Stomach (tissue), 4 donors: Measurements from ENCODE around the gene KCNE5.

Experiments
- EP300 ChIP-seq: sonication (generic); formaldehyde crosslinking; IDR thresholded peaks from one replicate; pipeline ENCODE4 v1.6.1; 2017; ENCODE audit warnings: antibody characterized with exemption
- POLR2A ChIP-seq, 4 donors: fragments of 450-650 bp; IDR thresholded peaks; one replicate each; pipeline ENCODE4 v1.6.1; 2016; ENCODE audit warnings: antibody characterized with exemption in 4 of 4, control low read depth in 2 of 4, mild to moderate bottlenecking in 1 of 4, moderate library complexity in 1 of 4
- POLR2AphosphoS5 ChIP-seq, 3 donors: sonication (generic); formaldehyde crosslinking; IDR thresholded peaks; one replicate each; pipeline ENCODE4 v1.6.1; 2016; ENCODE audit warnings: antibody characterized with exemption in 3 of 3
- TF ChIP-seq, protein P1 (sequence below), 7 experiments: fragments of 450-650 bp in 4 of 7; fragments of 200-600 bp in 3 of 7; sonication (generic) in 3 of 7; IDR thresholded peaks; one replicate each; pipeline ENCODE4 v1.5.1; 2016 to 2019; ENCODE audit warnings: antibody characterized with exemption in 7 of 7, control low read depth in 2 of 7, mild to moderate bottlenecking in 1 of 7

DNA sequence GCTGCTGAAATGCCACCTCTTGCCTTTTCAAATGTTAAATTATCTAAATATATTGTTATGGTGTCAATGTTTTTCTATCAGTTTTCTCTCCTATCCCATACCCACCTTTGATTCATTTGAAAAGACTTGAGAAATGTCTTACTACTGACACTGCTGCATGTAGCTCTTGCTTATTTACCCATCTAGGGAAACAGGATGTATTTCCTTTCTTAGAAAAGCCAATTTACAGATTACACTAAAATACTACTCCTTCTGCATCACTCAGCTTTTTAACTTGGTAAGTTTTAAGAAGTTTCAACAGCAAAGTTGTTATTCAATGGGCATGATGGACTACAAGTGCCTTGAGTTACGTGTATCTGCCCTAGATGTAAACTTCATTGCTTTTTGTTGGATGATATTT is 13.2 kb upstream of the KCNE5 start:
- TF ChIP-seq, protein P1, sequence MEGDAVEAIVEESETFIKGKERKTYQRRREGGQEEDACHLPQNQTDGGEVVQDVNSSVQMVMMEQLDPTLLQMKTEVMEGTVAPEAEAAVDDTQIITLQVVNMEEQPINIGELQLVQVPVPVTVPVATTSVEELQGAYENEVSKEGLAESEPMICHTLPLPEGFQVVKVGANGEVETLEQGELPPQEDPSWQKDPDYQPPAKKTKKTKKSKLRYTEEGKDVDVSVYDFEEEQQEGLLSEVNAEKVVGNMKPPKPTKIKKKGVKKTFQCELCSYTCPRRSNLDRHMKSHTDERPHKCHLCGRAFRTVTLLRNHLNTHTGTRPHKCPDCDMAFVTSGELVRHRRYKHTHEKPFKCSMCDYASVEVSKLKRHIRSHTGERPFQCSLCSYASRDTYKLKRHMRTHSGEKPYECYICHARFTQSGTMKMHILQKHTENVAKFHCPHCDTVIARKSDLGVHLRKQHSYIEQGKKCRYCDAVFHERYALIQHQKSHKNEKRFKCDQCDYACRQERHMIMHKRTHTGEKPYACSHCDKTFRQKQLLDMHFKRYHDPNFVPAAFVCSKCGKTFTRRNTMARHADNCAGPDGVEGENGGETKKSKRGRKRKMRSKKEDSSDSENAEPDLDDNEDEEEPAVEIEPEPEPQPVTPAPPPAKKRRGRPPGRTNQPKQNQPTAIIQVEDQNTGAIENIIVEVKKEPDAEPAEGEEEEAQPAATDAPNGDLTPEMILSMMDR (IDR thresholded peaks at IDR 0.05) = no peak
- TF ChIP-seq POLR2AphosphoS5 (IDR thresholded peaks at IDR 0.05) (no peak), POLR2A (IDR thresholded peaks at IDR 0.05) (no peak), EP300 (no peak)
